GM12873 (cell line): Measurements from ENCODE around the gene PIP4K2A.
A peak's percentile ranks its signal among the peaks of the same experiment; 100 is the strongest.

ENCODE experiments used
- TF ChIP-seq, protein P1 (sequence below): IDR thresholded peaks from 2 replicates; pipeline ENCODE4 v1.5.1; 2012; ENCODE audit warnings: low read depth, mild to moderate bottlenecking, moderate library complexity, low read length, control low read depth; ENCODE audit not compliant: insufficient read depth; ENCODE audit errors: missing control alignments

The PIP4K2A gene

GRCh38 chr10:22556774-22557173 is 157.6 kb downstream of the PIP4K2A start:
- TF ChIP-seq, protein P1, sequence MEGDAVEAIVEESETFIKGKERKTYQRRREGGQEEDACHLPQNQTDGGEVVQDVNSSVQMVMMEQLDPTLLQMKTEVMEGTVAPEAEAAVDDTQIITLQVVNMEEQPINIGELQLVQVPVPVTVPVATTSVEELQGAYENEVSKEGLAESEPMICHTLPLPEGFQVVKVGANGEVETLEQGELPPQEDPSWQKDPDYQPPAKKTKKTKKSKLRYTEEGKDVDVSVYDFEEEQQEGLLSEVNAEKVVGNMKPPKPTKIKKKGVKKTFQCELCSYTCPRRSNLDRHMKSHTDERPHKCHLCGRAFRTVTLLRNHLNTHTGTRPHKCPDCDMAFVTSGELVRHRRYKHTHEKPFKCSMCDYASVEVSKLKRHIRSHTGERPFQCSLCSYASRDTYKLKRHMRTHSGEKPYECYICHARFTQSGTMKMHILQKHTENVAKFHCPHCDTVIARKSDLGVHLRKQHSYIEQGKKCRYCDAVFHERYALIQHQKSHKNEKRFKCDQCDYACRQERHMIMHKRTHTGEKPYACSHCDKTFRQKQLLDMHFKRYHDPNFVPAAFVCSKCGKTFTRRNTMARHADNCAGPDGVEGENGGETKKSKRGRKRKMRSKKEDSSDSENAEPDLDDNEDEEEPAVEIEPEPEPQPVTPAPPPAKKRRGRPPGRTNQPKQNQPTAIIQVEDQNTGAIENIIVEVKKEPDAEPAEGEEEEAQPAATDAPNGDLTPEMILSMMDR: no peak

GRCh38 chr10:22554461-22555182 is 159.8 kb downstream of the PIP4K2A start:
- TF ChIP-seq, protein P1: no peak

GRCh38 chr10:22553452-22553995 is 160.9 kb downstream of the PIP4K2A start:
- TF ChIP-seq, protein P1: no peak

DNA sequence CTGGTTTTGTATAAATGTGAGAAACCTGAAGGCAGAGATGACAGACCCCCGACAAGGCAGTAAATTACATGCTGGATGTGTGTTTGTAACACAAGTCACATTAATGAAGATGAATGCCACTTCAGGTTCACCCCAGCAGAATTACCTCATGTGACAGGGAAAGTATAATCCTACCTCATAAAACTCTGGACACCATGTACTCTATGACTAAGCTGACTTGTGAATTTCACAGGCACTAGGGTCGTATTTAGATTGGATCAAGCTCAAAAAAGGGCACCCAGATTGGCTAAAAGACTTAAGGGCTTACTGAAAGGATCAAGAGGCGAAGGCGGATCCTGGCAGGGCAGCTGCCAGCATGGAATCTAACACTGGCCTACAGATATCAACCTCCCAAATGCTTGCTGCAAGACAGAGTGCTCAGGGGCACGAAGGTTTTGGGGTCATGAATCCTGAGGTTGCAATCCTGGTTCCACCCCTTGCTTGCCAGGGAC is 161.4 kb downstream of the PIP4K2A start:
- TF ChIP-seq, protein P1: no peak

DNA sequence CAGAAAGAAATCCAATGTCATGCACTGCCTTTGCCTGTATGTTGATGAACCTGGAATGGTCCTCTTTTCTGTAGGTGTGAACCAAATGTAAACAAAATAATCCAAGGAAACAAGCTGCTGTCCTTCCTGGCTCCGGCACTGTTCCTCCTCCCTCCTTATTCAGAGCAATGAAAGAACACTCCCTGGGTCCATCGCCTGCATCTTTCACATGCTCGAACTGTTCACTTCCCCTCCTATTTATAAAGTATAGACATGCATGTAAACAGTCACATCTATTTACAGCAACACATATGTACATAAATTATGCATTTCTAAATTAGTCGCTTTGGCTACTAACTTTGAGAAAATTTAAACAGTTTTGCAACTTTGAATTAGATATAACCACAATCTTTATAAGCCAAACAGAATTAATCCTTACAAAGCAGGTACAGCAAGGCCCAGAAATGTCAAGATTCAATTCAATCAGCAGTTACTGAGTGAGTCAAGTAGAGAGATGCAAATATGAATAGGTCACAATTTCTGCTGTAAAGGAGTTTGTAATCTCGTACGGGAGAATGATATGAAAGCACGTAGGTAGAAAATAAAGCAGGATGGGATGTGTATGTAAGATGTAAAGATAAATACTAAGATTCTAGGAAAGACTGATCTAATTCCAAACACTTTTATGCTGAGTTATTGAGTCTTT is 162.6 kb downstream of the PIP4K2A start:
- TF ChIP-seq, protein P1: no peak

DNA sequence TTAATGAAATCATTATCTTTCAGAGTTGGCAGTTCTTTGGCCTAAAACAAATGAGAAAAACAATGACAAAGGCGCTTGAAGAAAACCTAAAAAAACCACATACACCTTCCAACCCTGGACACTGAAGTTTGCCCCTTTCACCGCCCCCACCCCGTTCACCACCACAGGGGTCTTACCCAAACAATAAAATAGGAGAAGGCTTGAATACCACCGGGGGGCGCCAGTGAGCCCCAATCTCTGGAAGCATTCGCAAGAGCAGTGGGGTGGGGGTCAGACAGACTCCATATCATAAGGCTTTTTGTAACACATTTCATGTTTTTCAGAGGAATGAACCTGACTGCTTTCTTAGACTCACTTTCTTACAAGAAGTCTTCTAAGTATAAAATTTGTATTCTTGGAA is 163.6 kb downstream of the PIP4K2A start:
- TF ChIP-seq, protein P1: peak; percentile 61

DNA sequence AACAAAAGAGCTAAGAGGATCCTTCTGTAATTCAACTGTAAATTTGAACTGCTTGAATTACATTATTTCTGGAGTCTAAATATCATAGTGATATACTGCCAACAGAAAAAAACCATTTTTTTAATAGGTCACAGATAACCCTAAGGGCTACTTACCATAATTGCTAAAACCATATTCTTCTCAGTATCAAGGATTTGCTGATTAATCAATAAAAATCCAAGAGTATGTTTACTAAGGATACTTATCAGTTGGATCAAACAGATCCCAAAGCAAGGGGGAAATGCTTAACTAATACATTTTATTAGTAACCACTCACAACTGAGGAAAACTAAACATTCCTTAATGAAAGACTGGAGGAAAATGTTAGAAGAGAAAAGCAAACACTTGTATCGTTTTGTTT is 166.0 kb downstream of the PIP4K2A start:
- TF ChIP-seq, protein P1: no peak
